NCI-H748 treated with DMSO at 0.1 percent for 48 hours (cell line): ENCODE results near the gene AKR7A2.

Source experiments
- DNase-seq: peaks from one replicate; lab custom pipeline; 2025; lab: John Stamatoyannopoulos, UW

AKR7A2 gene

GRCh38 chr1:19311931-19312781, at the start of gene AKR7A2, which contains the start of gene SLC66A1:
Gene AKR7A2 (minus strand): TSS chr1:19312144. CDS start chr1:19312124, 20 bp downstream.
Gene SLC66A1 (plus strand): TSS chr1:19312326. CDS start chr1:19317678, 5,352 bp downstream.
- DNase-seq = peak; percentile 65

- DNase-seq = no peak
These were observed 49.1 kb upstream of the AKR7A2 start for GRCh38 chr1:19360843-19361610.

GRCh38 chr1:19360432-19360831, 48.5 kb upstream of the AKR7A2 start:
- no peak for DNase-seq

GRCh38 chr1:19360016-19360415, 48.1 kb upstream of the AKR7A2 start:
- DNase-seq = no peak

GRCh38 chr1:19359357-19359756, 47.4 kb upstream of the AKR7A2 start:
- no peak for DNase-seq

- no peak for DNase-seq
These were observed 46.8 kb upstream of the AKR7A2 start for GRCh38 chr1:19358710-19359109.

- no peak for DNase-seq
These were observed 45.5 kb upstream of the AKR7A2 start for GRCh38 chr1:19357299-19357986.

- no peak for DNase-seq
These were observed 44.3 kb upstream of the AKR7A2 start for GRCh38 chr1:19356266-19356665.

GRCh38 chr1:19354531-19354981, 42.6 kb upstream of the AKR7A2 start:
- peak; percentile 46 for DNase-seq

- DNase-seq = peak; percentile 49
These were observed 41.7 kb upstream of the AKR7A2 start for GRCh38 chr1:19353596-19353995.

- DNase-seq = no peak
These were observed 40.9 kb upstream of the AKR7A2 start for GRCh38 chr1:19352839-19353238.

GRCh38 chr1:19351873-19352272, 39.9 kb upstream of the AKR7A2 start:
- DNase-seq = no peak

- no peak for DNase-seq
These were observed 38.6 kb upstream of the AKR7A2 start for GRCh38 chr1:19350566-19350965.

GRCh38 chr1:19349999-19350398, 38.1 kb upstream of the AKR7A2 start:
- no peak for DNase-seq

- DNase-seq = no peak
These were observed 36.7 kb upstream of the AKR7A2 start for GRCh38 chr1:19348441-19349198.

GRCh38 chr1:19347533-19348172, 35.7 kb upstream of the AKR7A2 start:
- DNase-seq = no peak

GRCh38 chr1:19346026-19346425, 34.1 kb upstream of the AKR7A2 start:
- DNase-seq = no peak

- DNase-seq = no peak
These were observed 33.4 kb upstream of the AKR7A2 start for GRCh38 chr1:19345391-19345790.

- no peak for DNase-seq
These were observed 32.9 kb upstream of the AKR7A2 start for GRCh38 chr1:19344831-19345230.

GRCh38 chr1:19344372-19344810, 32.4 kb upstream of the AKR7A2 start:
- peak; percentile 7 for DNase-seq
